ENCODE data around the gene PTGFR. TPM values are rescaled to one million over a fixed set of nuclear protein-coding genes. Genes with fewer than 3 reads are reported as not detected.

The PTGFR gene
- total and polyA plus RNA-seq, 2 experiments from 2014 or later = 1.1 to 5.3 TPM

GRCh38 chr1:78475888-78476610 lies 14.7 kb upstream of the PTGFR start:
- H2AFZ ChIP-seq = no peak overlapping the region

GRCh38 chr1:78483903-78484302 lies 6.9 kb upstream of the PTGFR start:
- H4K20me1 ChIP-seq (ENCODE audit: insufficient read depth, poor library complexity, severe bottlenecking) = no peaks in the 10 kb centered on the region
- no peaks in the 10 kb centered on the region for H3K9me2 ChIP-seq (replicated peaks; ENCODE audit: insufficient read depth)
- H3K4me2 ChIP-seq = no peak overlapping the region
- H2AFZ ChIP-seq = no peak overlapping the region
- H3K4me3 ChIP-seq = no peak overlapping the region
- H3K4me1 ChIP-seq (ENCODE audit: insufficient read depth) = no peaks in the 10 kb centered on the region
- no peaks in the 10 kb centered on the region for H3K27me3 ChIP-seq
- no peak overlapping the region for H3K27ac ChIP-seq
- no peaks in the 10 kb centered on the region for H3K36me3 ChIP-seq (replicated peaks; ENCODE audit: insufficient read depth, low read depth)
- TF ChIP-seq EZH2 (IDR thresholded peaks at IDR 0.05; ENCODE audit: borderline replicate concordance) (no peak), EZH2phosphoT487 (IDR thresholded peaks at IDR 0.05; ENCODE audit: low read depth, severe bottlenecking, unreplicated experiment) (no peak), CTCF (IDR thresholded peaks at IDR 0.05; ENCODE audit: poor library complexity) (no peak)
- 40% methylated on average over 6 of the region's 6 CpGs for WGBS (ENCODE audit: low lambda C conversion rate, missing lambda C conversion rate)
- no peak for DNase-seq (ENCODE audit: low spot score)
- H3K9me3 ChIP-seq (ENCODE audit: low read depth) = no peaks in the 10 kb centered on the region
- no peaks in the 10 kb centered on the region for H3K79me2 ChIP-seq

More at GRCh38 chr1:78475888-78476610, 14.7 kb upstream of the PTGFR start:
- Histone ChIP-seq H3K4me3 (no peak overlapping the region), H4K20me1 (ENCODE audit: insufficient read depth, poor library complexity, severe bottlenecking) (no peaks in the 10 kb centered on the region), H3K9me2 (replicated peaks; ENCODE audit: insufficient read depth) (no peaks in the 10 kb centered on the region), H3K79me2 (no peaks in the 10 kb centered on the region), H3K9me3 (ENCODE audit: low read depth) (no peaks in the 10 kb centered on the region), H3K4me2 (no peak overlapping the region), H3K27me3 (no peaks in the 10 kb centered on the region), H3K27ac (no peak overlapping the region), H3K4me1 (ENCODE audit: insufficient read depth) (peaks cover 5% of the 10 kb centered on the region), H3K36me3 (replicated peaks; ENCODE audit: insufficient read depth, low read depth) (no peaks in the 10 kb centered on the region)
- 77% methylated on average over 4 of the region's 4 CpGs for WGBS (ENCODE audit: low lambda C conversion rate, missing lambda C conversion rate)
- TF ChIP-seq EZH2 (IDR thresholded peaks at IDR 0.05; ENCODE audit: borderline replicate concordance) (no peak), EZH2phosphoT487 (IDR thresholded peaks at IDR 0.05; ENCODE audit: low read depth, severe bottlenecking, unreplicated experiment) (no peak), CTCF (IDR thresholded peaks at IDR 0.05; ENCODE audit: poor library complexity) (no peak)
- DNase-seq (ENCODE audit: low spot score) = no peak

- peak overlapping the region; percentile 53 for H3K27ac ChIP-seq
- H3K9me3 ChIP-seq (ENCODE audit: low read depth) = no peaks in the 10 kb centered on the region
- H2AFZ ChIP-seq = peak overlapping the region; percentile 63
- no peaks in the 10 kb centered on the region for H3K79me2 ChIP-seq
- no peaks in the 10 kb centered on the region for H4K20me1 ChIP-seq (ENCODE audit: insufficient read depth, poor library complexity, severe bottlenecking)
- H3K4me2 ChIP-seq = peak overlapping the region; percentile 92
- H3K4me3 ChIP-seq = peak overlapping the region; percentile 40
- H3K36me3 ChIP-seq (replicated peaks; ENCODE audit: insufficient read depth, low read depth) = no peaks in the 10 kb centered on the region
- DNase-seq (ENCODE audit: low spot score) = peak; percentile 35
- no peaks in the 10 kb centered on the region for H3K9me2 ChIP-seq (replicated peaks; ENCODE audit: insufficient read depth)
- H3K27me3 ChIP-seq = peaks cover 31% of the 10 kb centered on the region
- 6% methylated on average over 37 of the region's 37 CpGs for WGBS (ENCODE audit: low lambda C conversion rate, missing lambda C conversion rate)
- H3K4me1 ChIP-seq (ENCODE audit: insufficient read depth) = no peaks in the 10 kb centered on the region
- TF ChIP-seq EZH2 (IDR thresholded peaks at IDR 0.05; ENCODE audit: borderline replicate concordance) (peak; percentile 29), EZH2phosphoT487 (IDR thresholded peaks at IDR 0.05; ENCODE audit: low read depth, severe bottlenecking, unreplicated experiment) (no peak)
These were observed 787 bp downstream of the PTGFR start for GRCh38 chr1:78491451-78492071.

- Histone ChIP-seq H3K27ac (no peak overlapping the region), H3K4me2 (peak overlapping the region; percentile 92)
These were observed 1.7 kb downstream of the PTGFR start for GRCh38 chr1:78492386-78492950.

More at GRCh38 chr1:78492386-78492950, 1.7 kb downstream of the PTGFR start:
- WGBS (ENCODE audit: low lambda C conversion rate, missing lambda C conversion rate) = 70% methylated on average over 12 of the region's 12 CpGs
- Histone ChIP-seq H3K36me3 (replicated peaks; ENCODE audit: insufficient read depth, low read depth) (no peaks in the 10 kb centered on the region), H2AFZ (no peak overlapping the region), H3K27me3 (peaks cover 31% of the 10 kb centered on the region), H3K9me3 (ENCODE audit: low read depth) (no peaks in the 10 kb centered on the region), H4K20me1 (ENCODE audit: insufficient read depth, poor library complexity, severe bottlenecking) (no peaks in the 10 kb centered on the region), H3K4me3 (no peak overlapping the region), H3K4me1 (ENCODE audit: insufficient read depth) (no peaks in the 10 kb centered on the region), H3K9me2 (replicated peaks; ENCODE audit: insufficient read depth) (no peaks in the 10 kb centered on the region), H3K79me2 (no peaks in the 10 kb centered on the region)
- DNase-seq (ENCODE audit: low spot score) = peak; percentile 12
- TF ChIP-seq EZH2phosphoT487 (IDR thresholded peaks at IDR 0.05; ENCODE audit: low read depth, severe bottlenecking, unreplicated experiment) (no peak), EZH2 (IDR thresholded peaks at IDR 0.05; ENCODE audit: borderline replicate concordance) (no peak), CTCF (IDR thresholded peaks at IDR 0.05; ENCODE audit: poor library complexity) (no peak)
